Measurements from ENCODE around the gene IGFBP4. TPM values are rescaled to one million over a fixed set of nuclear protein-coding genes. Genes with fewer than 3 reads are reported as not detected.

Gene IGFBP4
- total and polyA plus RNA-seq, 2 of the 13 experiments (the other 11 are each of a cell fraction or from before 2014, with no cell fraction given), result 4.1 to 49.0 TPM

DNA sequence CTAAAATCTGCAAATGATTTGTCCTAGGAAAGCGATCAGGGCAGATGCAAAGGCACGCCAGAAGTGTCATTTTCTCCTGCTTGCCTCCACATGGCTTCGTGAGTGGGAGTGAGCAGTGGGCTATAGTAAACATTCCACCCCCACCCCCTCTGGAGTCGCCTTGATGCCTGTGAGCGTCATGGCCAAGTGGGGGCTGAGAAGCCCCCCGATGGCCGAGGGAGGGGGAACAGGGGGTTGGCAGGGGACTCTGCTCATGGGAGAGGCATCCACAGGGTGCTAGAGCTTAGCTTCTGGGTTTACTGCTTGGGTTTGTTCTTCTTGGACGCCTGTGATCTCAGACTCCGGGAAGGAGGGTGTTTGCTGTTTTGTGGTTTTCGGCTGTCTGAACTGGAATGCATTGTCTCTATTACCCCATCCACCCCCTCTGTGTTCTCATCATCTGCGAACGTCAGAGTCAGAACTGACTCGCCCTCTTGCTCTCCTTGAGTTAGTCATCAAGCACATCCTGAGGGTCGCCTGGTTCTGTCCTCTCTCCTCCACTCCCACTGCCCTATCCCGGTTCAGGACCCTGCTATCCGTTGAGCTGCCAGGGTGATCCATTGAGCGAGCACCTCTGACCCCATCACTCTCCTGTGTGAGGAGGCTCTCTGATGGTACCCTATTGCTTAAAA is 42.7 kb downstream of the IGFBP4 start (continued):
- no peak for TF ChIP-seq TFDP1 (CRISPR knock-in tag; IDR thresholded peaks at IDR 0.05; ENCODE audit: borderline replicate concordance)
- TF ChIP-seq ZNF10 (CRISPR knock-in tag; IDR thresholded peaks at IDR 0.05; ENCODE audit: borderline replicate concordance, low read depth), result no peak
- TF ChIP-seq CEBPB (IDR thresholded peaks at IDR 0.05; ENCODE audit: borderline replicate concordance, low read depth, low read length), result peak; percentile 17; the same call in 1 of the 2 replicates
- no peak for TF ChIP-seq GPN1 (CRISPR knock-in tag; IDR thresholded peaks at IDR 0.05; ENCODE audit: borderline replicate concordance)
- no peak for TF ChIP-seq ZEB1 (IDR thresholded peaks at IDR 0.05; ENCODE audit: insufficient replicate concordance, low read depth)
- no peak for TF ChIP-seq ZNF879 (CRISPR knock-in tag; IDR thresholded peaks at IDR 0.05)
- TF ChIP-seq KAT8 (CRISPR knock-in tag; IDR thresholded peaks at IDR 0.05), result no peak
- no peak for TF ChIP-seq NFKBIZ (CRISPR knock-in tag; IDR thresholded peaks at IDR 0.05)
- TF ChIP-seq HDAC2 (CRISPR knock-in tag; IDR thresholded peaks at IDR 0.05), result no peak
- no peak for TF ChIP-seq JUND (CRISPR knock-in tag; IDR thresholded peaks at IDR 0.05)
- TF ChIP-seq ZNF616 (CRISPR knock-in tag; IDR thresholded peaks at IDR 0.05; ENCODE audit: low read depth), result no peak
- TF ChIP-seq ZBTB44 (CRISPR knock-in tag; IDR thresholded peaks at IDR 0.05), result no peak
- no peak for TF ChIP-seq ZNF3 (CRISPR knock-in tag; IDR thresholded peaks at IDR 0.05)
- no peak for TF ChIP-seq NFYC (CRISPR knock-in tag; IDR thresholded peaks at IDR 0.05)
- no peak for TF ChIP-seq CCDC6 (CRISPR knock-in tag; IDR thresholded peaks at IDR 0.05)
- no peak for TF ChIP-seq ZNF343 (CRISPR knock-in tag; IDR thresholded peaks at IDR 0.05)
- no peak for TF ChIP-seq ZNF337 (CRISPR knock-in tag; IDR thresholded peaks at IDR 0.05; ENCODE audit: borderline replicate concordance, low read depth)
- TF ChIP-seq NFE2L1 (CRISPR knock-in tag; IDR thresholded peaks at IDR 0.05; ENCODE audit: borderline replicate concordance), result no peak
- TF ChIP-seq ELK4 (CRISPR knock-in tag; IDR thresholded peaks at IDR 0.05; ENCODE audit: borderline replicate concordance), result no peak
- TF ChIP-seq, protein P1, sequence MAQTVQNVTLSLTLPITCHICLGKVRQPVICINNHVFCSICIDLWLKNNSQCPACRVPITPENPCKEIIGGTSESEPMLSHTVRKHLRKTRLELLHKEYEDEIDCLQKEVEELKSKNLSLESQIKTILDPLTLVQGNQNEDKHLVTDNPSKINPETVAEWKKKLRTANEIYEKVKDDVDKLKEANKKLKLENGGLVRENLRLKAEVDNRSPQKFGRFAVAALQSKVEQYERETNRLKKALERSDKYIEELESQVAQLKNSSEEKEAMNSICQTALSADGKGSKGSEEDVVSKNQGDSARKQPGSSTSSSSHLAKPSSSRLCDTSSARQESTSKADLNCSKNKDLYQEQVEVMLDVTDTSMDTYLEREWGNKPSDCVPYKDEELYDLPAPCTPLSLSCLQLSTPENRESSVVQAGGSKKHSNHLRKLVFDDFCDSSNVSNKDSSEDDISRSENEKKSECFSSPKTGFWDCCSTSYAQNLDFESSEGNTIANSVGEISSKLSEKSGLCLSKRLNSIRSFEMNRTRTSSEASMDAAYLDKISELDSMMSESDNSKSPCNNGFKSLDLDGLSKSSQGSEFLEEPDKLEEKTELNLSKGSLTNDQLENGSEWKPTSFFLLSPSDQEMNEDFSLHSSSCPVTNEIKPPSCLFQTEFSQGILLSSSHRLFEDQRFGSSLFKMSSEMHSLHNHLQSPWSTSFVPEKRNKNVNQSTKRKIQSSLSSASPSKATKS (CRISPR knock-in tag; IDR thresholded peaks at IDR 0.05), result no peak
- TF ChIP-seq KDM6A (CRISPR knock-in tag; IDR thresholded peaks at IDR 0.05; ENCODE audit: low read depth), result no peak

Data from HepG2 (cell line).